Ramos (cell line): Measurements from ENCODE around the gene SDHC.

ENCODE experiments used
- in situ Hi-C: fragments of 300-500 bp; cut with MboI; formaldehyde crosslinking; loops from one replicate; pipeline ENCODE4 v1.14.3; 2022; ENCODE audit warnings: low sequenced_read_pairs; ENCODE audit not compliant: unreplicated experiment

Gene SDHC, protein sequence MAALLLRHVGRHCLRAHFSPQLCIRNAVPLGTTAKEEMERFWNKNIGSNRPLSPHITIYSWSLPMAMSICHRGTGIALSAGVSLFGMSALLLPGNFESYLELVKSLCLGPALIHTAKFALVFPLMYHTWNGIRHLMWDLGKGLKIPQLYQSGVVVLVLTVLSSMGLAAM

DNA sequence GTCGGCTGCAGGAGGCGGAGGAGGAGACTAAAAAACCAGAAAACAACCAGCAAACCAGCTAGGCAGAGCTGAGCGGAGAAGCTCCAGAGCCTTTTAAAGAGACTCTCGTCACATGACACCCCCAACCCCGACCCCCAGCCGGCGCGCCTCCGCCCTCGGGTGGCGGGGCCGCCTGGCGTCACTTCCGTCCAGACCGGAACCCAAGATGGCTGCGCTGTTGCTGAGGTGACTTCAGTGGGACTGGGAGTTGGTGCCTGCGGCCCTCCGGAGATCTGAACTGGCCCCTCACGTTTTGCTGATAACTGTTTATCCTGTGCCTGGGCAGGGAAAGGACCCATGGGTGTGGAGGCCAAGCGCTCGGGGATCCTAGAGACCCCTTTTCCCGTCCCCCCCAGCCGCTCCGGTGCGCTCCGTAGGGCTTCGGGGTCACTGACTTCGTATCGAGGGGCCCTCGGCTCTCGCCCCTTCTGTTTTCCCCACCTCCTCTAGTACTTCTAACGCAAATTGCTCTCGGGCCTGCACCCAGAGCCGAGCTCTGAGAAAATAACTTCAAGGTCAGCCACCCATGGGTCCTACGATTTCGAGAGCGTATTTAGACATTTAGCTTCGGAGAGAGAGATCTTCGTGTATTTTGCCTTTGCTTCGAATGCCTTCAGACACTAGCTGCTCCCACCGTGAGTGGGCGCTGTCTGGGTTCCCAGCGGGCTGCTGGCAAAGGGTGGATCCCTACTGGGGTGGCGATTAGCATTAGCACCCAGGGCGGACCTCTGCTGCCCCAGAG lies at the start of gene SDHC:
Gene SDHC, plus strand, starts transcription at position 181 of the 781 bp plus-strand sequence. Its CDS starts 25 bp downstream, at position 206.
- in situ Hi-C loops: no loop called here

DNA sequence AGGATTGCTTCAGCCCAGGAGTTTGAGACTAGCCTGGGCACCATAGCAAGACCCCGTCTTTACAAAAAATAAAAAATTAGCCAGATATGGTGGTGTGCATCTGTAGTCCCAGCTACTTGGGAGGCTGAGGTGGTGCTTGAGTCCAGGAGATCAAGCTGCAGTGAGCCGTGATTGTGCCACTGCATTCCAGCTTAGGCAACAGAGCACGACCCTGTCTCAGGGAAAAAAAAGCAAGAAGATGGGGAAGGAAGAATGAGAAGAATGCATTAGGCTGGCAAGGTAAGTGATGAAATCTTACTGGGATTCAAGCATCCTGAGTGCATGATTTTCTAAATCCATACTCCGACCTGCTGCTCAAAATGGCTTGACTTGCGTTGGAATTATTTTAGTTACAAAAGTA lies 48.9 kb upstream of the SDHC start:
- in situ Hi-C loops: no loop called here

DNA sequence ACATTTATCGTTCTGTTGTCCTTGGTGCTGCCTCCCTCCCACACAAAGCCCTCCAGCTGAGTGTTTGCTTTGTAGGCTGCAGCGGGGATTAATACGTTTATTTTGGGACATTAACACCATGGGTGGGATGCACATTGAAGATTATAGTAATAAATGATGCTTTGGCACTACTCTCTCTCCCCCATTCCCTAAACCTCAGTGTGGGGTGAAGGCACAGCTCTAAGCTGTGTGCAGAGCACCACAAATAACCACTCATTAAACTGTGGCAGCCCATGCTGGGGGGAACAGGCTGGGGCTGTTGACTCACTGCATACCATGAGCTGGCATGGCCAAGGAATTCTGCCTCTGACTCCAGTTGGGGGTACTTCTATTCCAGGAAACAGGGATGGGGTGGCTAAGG lies 48.0 kb upstream of the SDHC start:
- in situ Hi-C loops: no loop called here

DNA sequence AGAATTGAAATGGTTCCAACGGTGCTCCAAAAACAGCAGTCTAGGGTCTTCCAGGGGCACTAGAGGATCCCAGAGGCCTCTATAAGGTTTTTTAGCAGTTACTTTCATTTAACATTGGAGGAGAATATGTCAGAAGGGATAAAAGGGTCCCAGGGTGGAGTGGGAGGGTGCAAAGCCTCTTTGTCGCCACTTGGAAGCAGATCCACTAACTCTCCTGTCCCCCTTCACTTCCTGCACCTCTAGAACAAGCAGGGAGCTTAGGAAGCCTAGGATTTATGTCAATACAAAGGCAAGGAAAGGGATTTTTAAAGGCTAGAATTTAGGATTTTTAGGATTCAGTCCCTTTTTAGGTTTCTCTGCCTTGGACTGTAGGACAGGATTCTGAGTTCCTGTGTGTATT lies 47.3 kb upstream of the SDHC start:
- in situ Hi-C loops: no loop called here

DNA sequence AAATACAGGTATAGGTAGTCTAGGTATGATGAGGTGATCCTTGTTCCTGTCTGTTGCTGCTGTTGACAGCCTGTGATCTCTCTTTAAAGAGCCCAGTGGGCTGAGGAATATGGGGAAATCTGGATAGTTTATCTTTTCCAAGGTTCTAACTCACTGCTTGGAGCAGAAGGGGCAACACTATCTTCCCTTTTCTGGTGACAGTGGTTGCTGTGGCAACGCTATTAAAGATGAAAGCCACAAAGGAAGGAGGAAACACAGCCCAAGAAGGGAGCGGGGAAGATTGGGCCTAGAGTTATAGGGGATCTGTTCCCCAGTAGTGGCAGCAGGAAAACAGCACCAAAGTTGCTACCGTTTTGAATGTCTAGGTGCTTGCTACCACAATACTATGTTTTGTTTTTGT lies 46.9 kb upstream of the SDHC start:
- in situ Hi-C loops: no loop called here

DNA sequence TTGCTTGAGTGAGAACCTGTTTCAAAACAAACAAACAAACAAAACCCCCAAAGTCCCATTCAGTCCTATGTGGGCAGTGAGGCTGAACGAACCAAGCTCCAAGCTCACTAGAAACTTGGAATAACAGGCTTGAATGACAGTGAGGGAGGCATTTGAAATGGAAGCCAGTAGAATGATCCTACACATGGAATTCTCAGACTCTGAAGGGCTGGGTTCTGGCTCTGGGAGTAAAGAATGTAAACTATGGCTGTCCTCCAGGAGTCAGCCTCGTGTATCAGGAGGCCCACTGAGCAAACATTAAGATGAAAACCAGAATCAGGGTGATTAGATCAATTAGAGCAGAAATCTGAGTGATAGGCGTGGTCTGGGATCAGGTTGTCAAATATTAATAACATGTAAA lies 40.8 kb upstream of the SDHC start:
- in situ Hi-C loops: no loop called here

DNA sequence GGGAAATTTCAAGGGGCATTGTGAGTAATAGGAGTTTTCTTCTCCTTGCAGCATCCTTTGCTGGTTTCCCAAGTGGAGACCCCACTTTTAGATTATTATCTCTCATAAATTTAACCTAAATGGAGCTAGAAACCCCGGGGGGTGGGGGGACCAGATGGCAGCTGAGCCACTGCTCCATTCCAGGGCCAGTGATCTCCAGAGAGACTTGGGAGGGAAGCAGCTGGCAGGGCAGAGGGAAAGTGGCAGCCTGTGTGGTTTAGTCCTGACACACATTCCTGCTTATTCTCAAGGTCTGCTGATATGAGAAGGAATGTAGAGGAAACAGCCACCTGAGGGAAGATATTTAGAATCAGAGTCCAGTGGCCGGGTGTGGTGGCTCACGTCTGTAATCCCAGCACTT lies 39.3 kb upstream of the SDHC start:
- in situ Hi-C loops: no loop called here

DNA sequence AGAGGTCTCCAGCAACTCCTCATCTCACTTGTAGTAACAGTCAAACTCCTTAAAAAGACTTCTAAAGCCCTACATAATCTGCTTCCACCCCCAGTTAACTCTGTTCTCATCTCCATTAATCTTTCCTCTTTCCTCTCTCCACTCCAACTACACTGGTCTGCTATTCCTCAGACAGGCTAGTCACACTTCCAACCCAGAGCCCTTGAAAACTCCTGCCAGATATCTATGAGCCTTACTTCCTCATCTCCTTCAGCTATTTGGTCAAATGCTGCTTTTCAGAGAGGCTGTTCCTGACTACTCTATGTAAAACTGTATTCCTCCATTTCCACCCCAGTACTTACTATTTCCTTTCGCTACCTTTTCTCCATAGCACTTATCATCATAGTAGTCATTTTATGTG lies 31.2 kb upstream of the SDHC start:
- in situ Hi-C loops: no loop called here

DNA sequence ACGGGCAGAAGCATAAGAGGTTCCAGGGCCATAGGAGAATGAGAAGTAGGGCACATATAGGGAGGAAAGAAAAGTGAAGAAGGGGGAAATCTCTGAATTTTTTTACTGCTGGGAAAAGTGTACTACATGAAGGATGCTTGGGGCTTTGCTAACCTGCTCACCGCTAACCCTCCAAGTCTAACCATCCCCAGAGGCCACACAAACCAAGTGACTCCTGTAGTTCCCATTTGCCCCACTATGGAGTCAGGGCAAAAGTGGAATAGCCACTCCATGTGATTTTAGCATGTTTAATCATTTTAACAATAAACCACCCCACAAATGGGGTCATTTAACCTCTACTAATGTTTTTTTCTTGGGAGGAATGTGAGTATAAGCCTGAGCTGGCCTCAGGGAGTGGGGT lies 29.1 kb upstream of the SDHC start:
- in situ Hi-C loops: no loop called here

DNA sequence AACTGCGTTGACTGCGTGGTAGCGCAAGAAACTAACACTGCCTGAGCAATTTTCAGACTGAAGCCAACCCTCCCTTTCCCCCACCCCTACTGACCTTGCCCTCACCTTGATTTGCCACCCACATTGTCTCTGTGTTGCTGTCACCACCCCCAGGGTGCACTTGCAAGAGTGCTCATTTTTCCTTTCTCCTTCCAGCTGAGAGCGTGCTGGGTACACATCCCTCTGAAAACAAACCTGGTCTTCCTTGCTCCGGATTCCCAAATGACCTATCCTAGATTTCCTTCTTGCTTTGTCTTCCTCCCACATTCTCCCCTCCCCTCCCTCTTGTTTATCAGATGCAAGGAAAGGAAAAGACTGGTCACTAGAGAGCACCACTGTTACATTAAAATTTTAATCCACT lies 28.7 kb upstream of the SDHC start:
- in situ Hi-C loops: no loop called here

DNA sequence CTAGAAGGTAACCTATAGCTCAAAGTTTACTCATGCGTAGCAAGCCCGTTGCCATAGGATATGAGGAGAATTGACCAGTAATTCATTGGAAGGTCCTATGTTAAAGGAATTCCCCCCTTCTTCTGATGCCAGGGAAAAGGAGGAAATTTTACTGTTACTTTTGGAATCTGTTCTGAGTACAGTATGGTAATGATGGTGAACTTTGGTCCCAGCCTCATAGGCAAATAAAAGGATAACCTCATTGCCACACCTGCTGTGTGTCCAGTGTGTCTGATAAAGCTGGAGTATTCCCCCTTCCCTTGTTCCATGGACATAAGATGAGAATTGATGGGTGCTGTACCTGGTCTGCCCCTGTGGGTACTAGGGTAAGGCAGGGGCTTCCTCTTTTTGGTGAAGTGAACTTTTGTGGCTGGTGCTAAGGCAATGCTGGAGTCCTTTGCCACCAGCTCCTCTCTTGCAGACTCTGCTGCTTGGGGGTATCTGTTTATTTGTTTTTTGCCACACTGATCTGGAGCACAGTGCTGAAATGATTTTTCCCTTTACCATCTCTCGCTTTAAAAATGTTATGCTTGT lies 26.6 kb upstream of the SDHC start:
- in situ Hi-C loops: no loop called here

DNA sequence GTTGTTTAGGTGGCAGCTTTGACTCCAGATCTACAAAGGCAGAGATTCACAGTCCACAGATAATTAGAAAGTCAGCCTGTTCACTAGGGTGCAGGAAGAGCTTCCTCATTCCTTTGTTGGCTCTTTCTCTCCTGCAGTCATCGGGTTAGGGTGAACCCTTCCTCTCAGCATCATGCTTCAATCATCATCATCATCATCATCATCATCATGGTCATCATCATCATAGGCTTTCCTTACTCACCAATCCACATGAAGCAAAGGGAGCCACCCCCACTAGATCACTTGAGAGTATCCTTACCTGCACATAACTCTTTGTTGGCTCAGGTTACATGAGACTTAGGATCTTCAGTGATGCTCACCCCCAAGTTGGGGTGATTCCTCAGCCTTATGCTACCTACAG lies 23.4 kb upstream of the SDHC start:
- in situ Hi-C loops: loop anchor here (5.0 kb wide), 1 partner anchor 63 kb away; the partner anchor contains the start of gene TOMM40L

DNA sequence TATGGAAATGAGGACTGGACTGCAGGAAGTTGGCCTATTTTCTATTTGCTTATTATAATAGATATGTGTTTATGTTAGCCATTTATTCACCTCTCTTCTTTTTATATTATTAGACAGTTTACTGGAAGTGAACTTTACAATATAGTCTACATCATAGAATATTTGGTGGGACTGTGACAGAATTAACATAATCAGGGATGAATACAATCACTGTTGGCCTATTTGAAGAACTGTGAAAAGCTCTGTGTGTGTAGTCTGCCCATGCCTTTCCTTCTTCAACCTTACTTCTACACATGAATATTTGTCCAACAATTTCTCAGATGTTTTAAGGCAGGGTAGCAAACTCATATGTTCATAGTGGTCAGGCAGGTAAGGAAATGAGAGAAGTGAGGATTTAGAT lies 16.8 kb upstream of the SDHC start:
- in situ Hi-C loops: no loop called here

DNA sequence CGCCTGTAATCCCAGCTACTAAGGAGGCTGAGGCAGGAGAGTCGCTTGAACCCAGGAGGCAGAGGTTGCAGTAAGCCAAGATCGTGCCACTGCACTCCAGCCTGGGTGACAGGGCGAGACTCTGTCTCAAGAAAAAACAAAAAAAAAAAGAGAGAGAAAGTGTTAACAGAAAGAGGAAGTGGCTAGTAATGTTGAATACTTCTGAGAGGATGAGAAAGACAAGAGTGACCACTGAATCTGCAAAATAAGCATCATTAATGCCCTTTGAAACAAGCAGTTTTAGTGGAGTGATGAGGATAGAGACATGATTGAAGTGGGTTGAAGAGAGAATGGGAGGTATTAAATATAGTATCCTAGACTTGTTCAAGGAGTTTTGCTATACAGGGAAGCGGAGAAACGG lies 16.1 kb upstream of the SDHC start:
- in situ Hi-C loops: no loop called here

DNA sequence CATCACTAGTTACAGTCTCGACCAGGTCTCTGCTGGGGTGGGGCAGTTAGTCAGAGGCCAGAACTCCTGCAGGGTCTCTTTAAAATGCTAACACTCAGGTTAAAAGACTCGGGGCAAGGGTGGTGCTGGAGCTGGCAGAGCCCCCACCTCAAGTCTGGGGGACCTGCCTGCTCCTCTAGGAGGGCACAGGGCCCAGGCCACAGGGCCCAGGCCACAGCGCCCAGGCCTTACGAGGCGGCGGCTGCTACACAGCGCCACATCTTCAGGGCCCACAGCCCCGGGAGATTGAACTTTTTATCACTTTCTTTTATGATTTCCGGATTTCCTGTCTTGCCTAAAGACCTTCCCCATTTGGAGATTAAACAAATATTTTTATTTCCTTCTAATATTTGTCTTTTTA lies 14.8 kb upstream of the SDHC start:
- in situ Hi-C loops: no loop called here

DNA sequence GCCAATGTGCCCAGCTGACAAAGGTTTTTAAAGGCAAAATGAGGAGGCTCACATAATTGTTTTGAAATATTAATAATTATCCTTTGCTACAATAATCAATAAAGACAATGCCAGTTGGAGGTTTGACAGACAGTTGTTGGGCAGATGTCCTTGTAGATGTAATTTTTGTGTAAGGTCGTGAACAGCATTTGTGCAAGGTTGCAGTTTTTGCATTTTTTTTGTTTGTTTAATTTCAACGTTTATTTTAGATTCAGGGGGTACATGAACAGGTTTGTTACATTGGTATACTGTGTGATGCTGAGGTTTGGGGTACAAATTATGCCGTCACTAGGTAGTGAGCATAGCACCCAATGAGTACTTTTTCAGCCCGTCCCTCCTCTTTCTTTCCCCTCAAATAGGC lies 13.7 kb upstream of the SDHC start:
- in situ Hi-C loops: no loop called here

DNA sequence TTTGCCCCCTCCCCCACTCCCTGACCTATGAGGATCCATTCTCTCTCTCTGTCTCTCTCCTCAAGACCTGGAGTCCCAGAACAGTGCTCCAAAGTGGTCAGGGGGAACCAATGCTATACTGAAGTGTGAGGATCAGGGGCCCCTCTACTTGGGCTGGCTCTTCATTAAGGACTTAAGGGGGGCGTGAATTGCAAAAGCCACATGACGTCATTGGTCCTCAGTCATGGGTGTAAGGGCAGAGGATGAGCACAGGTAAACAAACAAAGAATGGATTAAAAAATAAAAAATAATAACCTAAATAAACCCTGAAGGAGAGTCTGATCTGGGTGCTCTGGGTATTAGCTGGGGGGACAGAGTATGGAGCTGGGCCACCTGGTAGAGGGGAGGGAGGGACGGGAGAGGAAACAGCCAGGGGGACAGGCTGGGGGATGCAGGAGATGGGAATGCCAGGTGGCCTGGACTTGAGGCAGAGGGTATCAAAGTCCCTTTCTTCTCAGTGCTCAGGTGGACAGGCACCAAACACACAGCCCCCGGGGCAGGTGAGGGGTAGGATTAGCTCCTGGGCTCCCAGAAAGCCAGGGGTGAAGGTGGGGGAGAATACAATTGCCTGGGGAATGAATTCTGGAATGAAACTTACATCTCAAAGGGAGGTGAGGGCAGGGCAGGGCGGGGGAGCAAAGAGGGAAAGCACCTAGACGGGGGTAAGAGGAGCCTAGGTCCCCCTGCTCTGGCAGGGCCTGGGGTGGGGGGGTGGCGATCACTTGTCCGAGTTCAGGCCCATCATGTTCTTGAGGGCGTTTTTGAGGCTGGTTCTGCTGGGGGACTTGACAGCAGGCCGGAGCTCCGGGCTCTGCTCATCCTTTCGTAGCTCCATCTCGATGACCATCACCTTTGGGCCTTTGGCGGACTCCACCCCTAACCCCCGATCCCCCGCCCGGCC lies 9.0 kb upstream of the SDHC start:
- in situ Hi-C loops: no loop called here

DNA sequence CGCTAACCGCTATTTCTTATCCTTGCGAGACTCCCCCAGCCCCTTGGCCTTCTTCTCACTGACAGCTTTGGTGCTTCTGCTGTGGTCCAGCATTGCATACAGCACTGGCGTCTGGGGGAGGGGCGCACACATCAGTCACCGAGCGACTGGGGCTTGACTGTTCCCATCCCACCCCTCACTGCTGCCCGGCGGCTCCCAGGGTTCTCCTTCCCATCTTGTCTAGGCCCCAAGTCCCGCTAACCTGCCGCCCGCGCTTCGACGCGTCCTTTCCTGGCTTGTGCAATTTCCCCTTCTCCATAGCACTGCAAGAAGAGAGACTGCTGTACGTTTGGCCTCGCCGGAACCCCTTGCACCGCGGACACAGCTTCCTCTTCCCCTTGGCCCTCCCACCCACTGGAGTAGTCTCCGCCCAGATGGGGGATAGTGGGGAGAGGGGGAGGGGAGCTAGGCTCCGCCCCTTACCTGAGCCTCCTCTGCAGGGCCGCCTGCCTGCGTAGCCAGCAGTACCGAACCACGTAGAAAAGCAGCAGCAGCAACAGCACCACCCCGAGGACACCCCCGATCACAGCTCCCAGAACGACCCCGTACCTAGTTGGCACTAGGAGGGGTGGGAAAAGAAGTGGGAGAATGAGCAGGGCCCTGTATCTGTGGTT lies 8.2 kb upstream of the SDHC start:
- in situ Hi-C loops: no loop called here

DNA sequence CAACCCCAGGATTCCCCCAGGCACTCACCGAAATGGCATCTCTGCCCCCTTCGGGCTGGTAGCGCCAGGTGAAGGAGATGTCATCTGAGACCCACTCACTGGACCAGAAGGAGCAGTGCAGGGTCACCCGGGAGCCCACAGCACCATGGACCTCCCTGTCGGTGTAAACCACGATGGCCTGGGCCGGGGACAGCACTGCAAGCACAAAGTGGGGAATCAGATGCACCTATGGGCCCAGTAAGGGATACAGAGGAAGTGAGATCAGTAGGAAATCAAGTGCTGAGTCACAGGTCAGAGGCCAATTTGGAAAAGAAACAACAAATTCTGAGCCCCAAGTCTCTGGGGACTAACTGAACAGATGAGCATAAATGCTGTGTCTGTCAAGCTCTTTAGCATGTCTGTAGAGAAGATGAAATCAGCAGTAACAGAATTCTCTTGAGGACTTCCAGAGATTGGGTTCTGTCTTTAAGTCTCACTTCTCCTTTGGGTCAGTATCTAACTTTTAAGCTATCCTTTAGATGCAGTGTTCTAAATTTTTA lies 6.9 kb upstream of the SDHC start:
- in situ Hi-C loops: no loop called here
